HepG2 (cell line): ENCODE results near the gene FBXO5. TPM values are rescaled to one million over a fixed set of nuclear protein-coding genes. Genes with fewer than 3 reads are reported as not detected.

ENCODE experiments used
- CENPT ChIP-seq: sonication (generic); formaldehyde crosslinking; IDR thresholded peaks from 2 replicates; pipeline ENCODE4 v1.8.0; 2022; ENCODE audit warnings: low read depth, mild to moderate bottlenecking, moderate library complexity, missing genetic modification reagents
- HOXA9 ChIP-seq: sonication (generic); formaldehyde crosslinking; IDR thresholded peaks from 2 replicates; pipeline ENCODE4 v1.8.1; 2022; ENCODE audit warnings: missing genetic modification reagents, mild to moderate bottlenecking, moderate library complexity, borderline replicate concordance
- ISL2 ChIP-seq: sonication (generic); formaldehyde crosslinking; IDR thresholded peaks from 2 replicates; pipeline ENCODE4 v1.5.0; 2020; ENCODE audit warnings: missing genetic modification reagents
- KAT8 ChIP-seq: IDR thresholded peaks from 2 replicates; pipeline ENCODE4 v1.6.1; 2016; ENCODE audit warnings: missing genetic modification reagents, missing compliant biosample characterization
- KMT2B ChIP-seq: IDR thresholded peaks from 2 replicates; pipeline ENCODE4 v1.6.1; 2016; ENCODE audit warnings: missing genetic modification reagents, missing compliant biosample characterization
- RFX3 ChIP-seq: IDR thresholded peaks from 2 replicates; pipeline ENCODE4 v1.6.1; 2016; ENCODE audit warnings: missing biosample characterization, missing genetic modification reagents
- ZBTB1 ChIP-seq: sonication (generic); formaldehyde crosslinking; IDR thresholded peaks from 2 replicates; pipeline ENCODE4 v1.4.0; 2020; ENCODE audit warnings: missing genetic modification reagents, borderline replicate concordance
- ZNF350 ChIP-seq: sonication (generic); formaldehyde crosslinking; IDR thresholded peaks from 2 replicates; pipeline ENCODE4 v1.4.0; 2020; ENCODE audit warnings: mild to moderate bottlenecking, low read depth, missing genetic modification reagents, borderline replicate concordance
- ZNF563 ChIP-seq: sonication (generic); formaldehyde crosslinking; IDR thresholded peaks from 2 replicates; pipeline ENCODE4 v1.8.0; 2022; ENCODE audit warnings: mild to moderate bottlenecking, moderate library complexity, missing genetic modification reagents
- ZNF598 ChIP-seq: sonication (generic); formaldehyde crosslinking; IDR thresholded peaks from 2 replicates; pipeline ENCODE4 v1.5.1; 2020; ENCODE audit warnings: mild to moderate bottlenecking, missing genetic modification reagents, borderline replicate concordance
- ZSCAN12 ChIP-seq: sonication (generic); formaldehyde crosslinking; IDR thresholded peaks from 2 replicates; pipeline ENCODE4 v1.9.0; 2021; ENCODE audit warnings: mild to moderate bottlenecking, missing genetic modification reagents
- polyA plus RNA-seq, 8 experiments: library from polyadenylated mRNA; depleted of rRNA in 3 of 8; stranded (reverse) in 7 of 8; unstranded in 1 of 8; fragments of >200 nt; fragmentation: Illumina TruSeq in 4 of 8; extraction: Trizol in 4 of 8; gene quantifications; 2 replicates each; pipeline versions ENCODE4 v1.2.1 to v1.2.3, GENCODE V29; 2011 to 2016; ENCODE audit warnings: low read depth in 4 of 8, missing spikeins in 1 of 8, mixed read lengths in 1 of 8; ENCODE audit not compliant: insufficient read depth in 1 of 8
- total RNA-seq, 5 experiments: library from RNA; depleted of rRNA; stranded (reverse); fragments of >200 nt; fragmentation: Illumina TruSeq; extraction: Trizol; gene quantifications; 2 replicates each; pipeline ENCODE4 v1.2.3, GENCODE V29; 2016; ENCODE audit warnings: low read depth in 1 of 5
- TF ChIP-seq, protein P1 (sequence below): IDR thresholded peaks from 2 replicates; pipeline ENCODE4 v1.6.1; 2016
- TF ChIP-seq, protein P2 (sequence below): sonication (generic); formaldehyde crosslinking; IDR thresholded peaks from 2 replicates; pipeline ENCODE4 v1.4.0; 2020; ENCODE audit warnings: missing genetic modification reagents
- TF ChIP-seq, protein P3 (sequence below): sonication (generic); formaldehyde crosslinking; IDR thresholded peaks from 2 replicates; pipeline ENCODE4 v1.4.0; 2020; ENCODE audit warnings: missing genetic modification reagents

The FBXO5 gene
- total and polyA plus RNA-seq, 2 of the 13 experiments (the other 11 are each of a cell fraction or from before 2014, with no cell fraction given), result 15.8 to 41.5 TPM

DNA sequence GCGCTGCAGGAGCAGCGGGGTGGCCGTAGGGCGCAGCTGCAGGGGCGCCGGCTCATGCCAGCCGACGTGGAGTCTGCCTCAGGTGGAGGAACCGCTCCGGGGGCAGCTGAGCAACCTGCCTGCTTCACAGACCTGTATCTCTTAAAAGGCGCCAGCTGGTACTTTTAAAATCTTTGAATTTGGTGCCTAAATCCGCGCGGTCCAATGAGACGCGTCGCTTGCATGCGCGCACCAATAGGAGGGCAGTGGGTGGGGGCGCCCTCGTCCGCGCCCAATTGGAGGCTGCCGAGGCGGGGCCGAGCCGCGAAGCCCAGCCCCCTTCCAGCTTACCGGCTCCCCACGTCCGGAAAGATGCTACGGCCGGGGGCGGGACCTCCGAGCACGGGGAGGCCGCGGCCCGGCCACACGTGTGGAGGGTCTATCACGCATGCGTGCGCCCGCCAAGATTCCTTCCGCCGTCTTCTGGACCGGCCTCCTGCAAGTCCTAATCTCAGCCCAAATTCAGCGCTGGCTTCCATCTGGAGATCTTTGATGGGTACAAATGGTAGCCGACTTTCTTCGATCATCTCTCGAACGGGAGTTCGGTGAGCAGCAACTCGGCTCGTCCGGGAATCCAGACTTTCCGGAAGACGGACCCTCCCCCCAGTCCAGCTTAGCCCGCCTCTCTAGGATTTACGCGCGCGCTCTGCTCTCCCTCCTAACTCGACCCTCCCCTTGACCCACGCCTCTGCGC is at the start of gene FBXO5 (continued):
- TF ChIP-seq, protein P1, sequence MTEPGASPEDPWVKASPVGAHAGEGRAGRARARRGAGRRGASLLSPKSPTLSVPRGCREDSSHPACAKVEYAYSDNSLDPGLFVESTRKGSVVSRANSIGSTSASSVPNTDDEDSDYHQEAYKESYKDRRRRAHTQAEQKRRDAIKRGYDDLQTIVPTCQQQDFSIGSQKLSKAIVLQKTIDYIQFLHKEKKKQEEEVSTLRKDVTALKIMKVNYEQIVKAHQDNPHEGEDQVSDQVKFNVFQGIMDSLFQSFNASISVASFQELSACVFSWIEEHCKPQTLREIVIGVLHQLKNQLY, result peak; percentile 19; the same call in 1 of the 2 replicates
- TF ChIP-seq HOXA9 (0 out of 2 replicates have a peak, but pooled peaks have one; percentile 59), RFX3 (no peak), ZBTB1 (no peak), ZNF598 (peak; percentile 72), KMT2B (CRISPR knock-in tag) (peak; percentile 71; the same call in 1 of the 2 replicates), CENPT (CRISPR knock-in tag) (peak; percentile 93; the same call in 1 of the 2 replicates), ISL2 (CRISPR knock-in tag) (peak; percentile 7; the same call in 1 of the 2 replicates), ZNF563 (peak; percentile 66; the same call in 1 of the 2 replicates), ZNF350 (CRISPR knock-in tag) (peak; percentile 87; the same call in 1 of the 2 replicates), KAT8 (CRISPR knock-in tag) (peak; percentile 93), ZSCAN12 (peak; percentile 25)
- TF ChIP-seq, protein P2, sequence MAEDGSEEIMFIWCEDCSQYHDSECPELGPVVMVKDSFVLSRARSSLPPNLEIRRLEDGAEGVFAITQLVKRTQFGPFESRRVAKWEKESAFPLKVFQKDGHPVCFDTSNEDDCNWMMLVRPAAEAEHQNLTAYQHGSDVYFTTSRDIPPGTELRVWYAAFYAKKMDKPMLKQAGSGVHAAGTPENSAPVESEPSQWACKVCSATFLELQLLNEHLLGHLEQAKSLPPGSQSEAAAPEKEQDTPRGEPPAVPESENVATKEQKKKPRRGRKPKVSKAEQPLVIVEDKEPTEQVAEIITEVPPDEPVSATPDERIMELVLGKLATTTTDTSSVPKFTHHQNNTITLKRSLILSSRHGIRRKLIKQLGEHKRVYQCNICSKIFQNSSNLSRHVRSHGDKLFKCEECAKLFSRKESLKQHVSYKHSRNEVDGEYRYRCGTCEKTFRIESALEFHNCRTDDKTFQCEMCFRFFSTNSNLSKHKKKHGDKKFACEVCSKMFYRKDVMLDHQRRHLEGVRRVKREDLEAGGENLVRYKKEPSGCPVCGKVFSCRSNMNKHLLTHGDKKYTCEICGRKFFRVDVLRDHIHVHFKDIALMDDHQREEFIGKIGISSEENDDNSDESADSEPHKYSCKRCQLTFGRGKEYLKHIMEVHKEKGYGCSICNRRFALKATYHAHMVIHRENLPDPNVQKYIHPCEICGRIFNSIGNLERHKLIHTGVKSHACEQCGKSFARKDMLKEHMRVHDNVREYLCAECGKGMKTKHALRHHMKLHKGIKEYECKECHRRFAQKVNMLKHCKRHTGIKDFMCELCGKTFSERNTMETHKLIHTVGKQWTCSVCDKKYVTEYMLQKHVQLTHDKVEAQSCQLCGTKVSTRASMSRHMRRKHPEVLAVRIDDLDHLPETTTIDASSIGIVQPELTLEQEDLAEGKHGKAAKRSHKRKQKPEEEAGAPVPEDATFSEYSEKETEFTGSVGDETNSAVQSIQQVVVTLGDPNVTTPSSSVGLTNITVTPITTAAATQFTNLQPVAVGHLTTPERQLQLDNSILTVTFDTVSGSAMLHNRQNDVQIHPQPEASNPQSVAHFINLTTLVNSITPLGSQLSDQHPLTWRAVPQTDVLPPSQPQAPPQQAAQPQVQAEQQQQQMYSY (CRISPR knock-in tag), result peak; percentile 75
- TF ChIP-seq, protein P3, sequence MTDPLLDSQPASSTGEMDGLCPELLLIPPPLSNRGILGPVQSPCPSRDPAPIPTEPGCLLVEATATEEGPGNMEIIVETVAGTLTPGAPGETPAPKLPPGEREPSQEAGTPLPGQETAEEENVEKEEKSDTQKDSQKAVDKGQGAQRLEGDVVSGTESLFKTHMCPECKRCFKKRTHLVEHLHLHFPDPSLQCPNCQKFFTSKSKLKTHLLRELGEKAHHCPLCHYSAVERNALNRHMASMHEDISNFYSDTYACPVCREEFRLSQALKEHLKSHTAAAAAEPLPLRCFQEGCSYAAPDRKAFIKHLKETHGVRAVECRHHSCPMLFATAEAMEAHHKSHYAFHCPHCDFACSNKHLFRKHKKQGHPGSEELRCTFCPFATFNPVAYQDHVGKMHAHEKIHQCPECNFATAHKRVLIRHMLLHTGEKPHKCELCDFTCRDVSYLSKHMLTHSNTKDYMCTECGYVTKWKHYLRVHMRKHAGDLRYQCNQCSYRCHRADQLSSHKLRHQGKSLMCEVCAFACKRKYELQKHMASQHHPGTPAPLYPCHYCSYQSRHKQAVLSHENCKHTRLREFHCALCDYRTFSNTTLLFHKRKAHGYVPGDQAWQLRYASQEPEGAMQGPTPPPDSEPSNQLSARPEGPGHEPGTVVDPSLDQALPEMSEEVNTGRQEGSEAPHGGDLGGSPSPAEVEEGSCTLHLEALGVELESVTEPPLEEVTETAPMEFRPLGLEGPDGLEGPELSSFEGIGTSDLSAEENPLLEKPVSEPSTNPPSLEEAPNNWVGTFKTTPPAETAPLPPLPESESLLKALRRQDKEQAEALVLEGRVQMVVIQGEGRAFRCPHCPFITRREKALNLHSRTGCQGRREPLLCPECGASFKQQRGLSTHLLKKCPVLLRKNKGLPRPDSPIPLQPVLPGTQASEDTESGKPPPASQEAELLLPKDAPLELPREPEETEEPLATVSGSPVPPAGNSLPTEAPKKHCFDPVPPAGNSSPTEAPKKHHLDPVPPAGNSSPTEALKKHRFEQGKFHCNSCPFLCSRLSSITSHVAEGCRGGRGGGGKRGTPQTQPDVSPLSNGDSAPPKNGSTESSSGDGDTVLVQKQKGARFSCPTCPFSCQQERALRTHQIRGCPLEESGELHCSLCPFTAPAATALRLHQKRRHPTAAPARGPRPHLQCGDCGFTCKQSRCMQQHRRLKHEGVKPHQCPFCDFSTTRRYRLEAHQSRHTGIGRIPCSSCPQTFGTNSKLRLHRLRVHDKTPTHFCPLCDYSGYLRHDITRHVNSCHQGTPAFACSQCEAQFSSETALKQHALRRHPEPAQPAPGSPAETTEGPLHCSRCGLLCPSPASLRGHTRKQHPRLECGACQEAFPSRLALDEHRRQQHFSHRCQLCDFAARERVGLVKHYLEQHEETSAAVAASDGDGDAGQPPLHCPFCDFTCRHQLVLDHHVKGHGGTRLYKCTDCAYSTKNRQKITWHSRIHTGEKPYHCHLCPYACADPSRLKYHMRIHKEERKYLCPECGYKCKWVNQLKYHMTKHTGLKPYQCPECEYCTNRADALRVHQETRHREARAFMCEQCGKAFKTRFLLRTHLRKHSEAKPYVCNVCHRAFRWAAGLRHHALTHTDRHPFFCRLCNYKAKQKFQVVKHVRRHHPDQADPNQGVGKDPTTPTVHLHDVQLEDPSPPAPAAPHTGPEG (CRISPR knock-in tag), result peak; percentile 64; the same call in 1 of the 2 replicates
